Measurements from ENCODE around the gene TACO1.

TACO1 gene

DNA sequence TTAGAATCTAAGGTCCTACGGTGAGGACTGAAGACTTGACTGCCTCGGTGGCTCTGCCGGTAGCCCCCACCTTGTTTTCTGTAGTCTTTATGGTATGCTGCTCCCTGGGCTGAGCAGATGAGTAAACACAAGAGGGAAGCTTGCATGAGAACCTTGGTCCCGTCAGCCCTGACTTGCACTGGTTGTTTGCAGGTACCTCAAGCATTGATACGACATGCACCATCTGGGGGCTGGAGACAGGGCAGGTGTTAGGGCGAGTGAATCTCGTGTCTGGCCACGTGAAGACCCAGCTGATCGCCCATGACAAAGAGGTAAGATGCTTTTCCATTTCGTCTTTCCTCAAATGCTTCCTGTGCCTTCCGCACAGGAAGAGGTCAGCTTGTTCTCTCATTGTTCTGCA is 21.1 kb upstream of the TACO1 start:
- TF ChIP-seq, protein P1, sequence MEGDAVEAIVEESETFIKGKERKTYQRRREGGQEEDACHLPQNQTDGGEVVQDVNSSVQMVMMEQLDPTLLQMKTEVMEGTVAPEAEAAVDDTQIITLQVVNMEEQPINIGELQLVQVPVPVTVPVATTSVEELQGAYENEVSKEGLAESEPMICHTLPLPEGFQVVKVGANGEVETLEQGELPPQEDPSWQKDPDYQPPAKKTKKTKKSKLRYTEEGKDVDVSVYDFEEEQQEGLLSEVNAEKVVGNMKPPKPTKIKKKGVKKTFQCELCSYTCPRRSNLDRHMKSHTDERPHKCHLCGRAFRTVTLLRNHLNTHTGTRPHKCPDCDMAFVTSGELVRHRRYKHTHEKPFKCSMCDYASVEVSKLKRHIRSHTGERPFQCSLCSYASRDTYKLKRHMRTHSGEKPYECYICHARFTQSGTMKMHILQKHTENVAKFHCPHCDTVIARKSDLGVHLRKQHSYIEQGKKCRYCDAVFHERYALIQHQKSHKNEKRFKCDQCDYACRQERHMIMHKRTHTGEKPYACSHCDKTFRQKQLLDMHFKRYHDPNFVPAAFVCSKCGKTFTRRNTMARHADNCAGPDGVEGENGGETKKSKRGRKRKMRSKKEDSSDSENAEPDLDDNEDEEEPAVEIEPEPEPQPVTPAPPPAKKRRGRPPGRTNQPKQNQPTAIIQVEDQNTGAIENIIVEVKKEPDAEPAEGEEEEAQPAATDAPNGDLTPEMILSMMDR (IDR thresholded peaks at IDR 0.05; ENCODE audit: insufficient read depth, missing control alignments) = no peak
- FAIRE-seq (no peak), DNase-seq (ENCODE audit: insufficient read length, low spot score) (no peak)

DNA sequence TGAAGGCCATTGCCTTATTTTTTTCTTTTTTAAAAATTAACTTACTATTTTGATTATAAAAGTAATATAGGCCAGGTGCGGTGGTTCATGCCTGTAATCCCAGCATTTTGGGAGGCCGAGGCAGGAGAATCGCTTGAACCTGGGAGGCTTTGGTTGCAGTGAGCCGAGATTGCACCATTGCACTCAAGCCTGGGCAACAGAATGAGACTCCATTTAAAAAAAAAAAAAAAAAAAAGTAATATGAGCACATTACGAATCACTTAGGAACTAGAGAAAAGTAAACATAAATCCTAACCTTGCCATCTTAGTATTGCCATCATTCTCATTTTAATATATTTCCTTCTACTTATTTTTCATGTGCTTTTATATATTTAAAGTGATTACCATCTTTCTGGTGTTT is 12.9 kb upstream of the TACO1 start:
- FAIRE-seq (no peak), DNase-seq (ENCODE audit: insufficient read length, low spot score) (no peak)
- TF ChIP-seq, protein P1 (IDR thresholded peaks at IDR 0.05; ENCODE audit: insufficient read depth, missing control alignments) = no peak

DNA sequence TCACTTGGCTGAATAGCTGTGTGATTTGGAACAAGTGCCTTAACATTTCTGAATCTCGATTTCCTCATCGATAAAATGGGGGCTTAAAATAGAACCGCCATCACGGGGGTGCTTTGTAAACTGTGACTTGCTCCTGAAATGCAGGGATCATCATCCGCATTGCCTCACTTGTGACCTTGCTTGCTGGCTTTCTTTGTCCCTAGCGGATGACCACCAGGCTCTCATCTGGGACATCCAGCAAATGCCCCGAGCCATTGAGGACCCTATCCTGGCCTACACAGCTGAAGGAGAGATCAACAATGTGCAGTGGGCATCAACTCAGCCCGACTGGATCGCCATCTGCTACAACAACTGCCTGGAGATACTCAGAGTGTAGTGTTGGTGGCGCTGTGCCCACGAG is 11.9 kb upstream of the TACO1 start:
- FAIRE-seq (no peak), DNase-seq (ENCODE audit: insufficient read length, low spot score) (no peak)
- TF ChIP-seq, protein P1 (IDR thresholded peaks at IDR 0.05; ENCODE audit: insufficient read depth, missing control alignments) = no peak

DNA sequence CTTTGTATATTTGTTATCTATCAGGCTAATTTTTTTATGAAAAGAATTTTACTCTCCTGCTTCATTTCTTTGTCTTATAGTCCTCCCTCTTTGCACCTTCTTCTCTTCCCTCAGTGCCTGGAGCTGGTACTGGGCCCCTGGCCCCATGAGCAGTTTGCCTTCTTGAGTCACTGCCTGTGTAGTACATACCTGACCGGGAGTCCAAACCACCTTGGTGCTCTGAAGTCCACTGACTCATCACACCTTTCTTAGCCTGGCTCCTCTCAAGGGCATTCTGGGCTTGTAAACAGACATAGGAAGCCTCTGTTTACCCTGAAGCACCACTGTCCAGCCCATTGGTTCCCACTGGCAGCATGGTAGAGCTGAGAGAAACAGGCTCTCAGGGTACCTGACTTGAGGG is 11.0 kb upstream of the TACO1 start:
- FAIRE-seq (no peak), DNase-seq (ENCODE audit: insufficient read length, low spot score) (no peak)
- TF ChIP-seq, protein P1 (IDR thresholded peaks at IDR 0.05; ENCODE audit: insufficient read depth, missing control alignments) = no peak

DNA sequence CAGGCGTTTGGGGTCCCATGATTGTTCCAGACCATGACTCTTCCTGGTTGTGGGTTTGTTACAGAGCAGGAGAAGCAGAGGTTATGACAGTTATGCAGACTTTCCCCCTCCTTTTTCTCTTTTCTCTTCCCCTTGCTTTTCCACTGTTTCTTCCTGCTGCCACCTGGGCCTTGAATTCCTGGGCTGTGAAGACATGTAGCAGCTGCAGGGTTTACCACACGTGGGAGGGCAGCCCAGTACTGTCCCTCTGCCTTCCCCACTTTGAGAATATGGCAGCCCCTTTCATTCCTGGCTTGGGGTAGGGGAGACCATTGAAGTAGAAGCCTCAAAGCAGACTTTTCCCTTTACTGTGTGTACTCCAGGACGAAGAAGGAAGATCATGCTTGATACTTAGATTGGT is 7.9 kb upstream of the TACO1 start:
- DNase-seq (ENCODE audit: insufficient read length, low spot score) = no peak

DNA sequence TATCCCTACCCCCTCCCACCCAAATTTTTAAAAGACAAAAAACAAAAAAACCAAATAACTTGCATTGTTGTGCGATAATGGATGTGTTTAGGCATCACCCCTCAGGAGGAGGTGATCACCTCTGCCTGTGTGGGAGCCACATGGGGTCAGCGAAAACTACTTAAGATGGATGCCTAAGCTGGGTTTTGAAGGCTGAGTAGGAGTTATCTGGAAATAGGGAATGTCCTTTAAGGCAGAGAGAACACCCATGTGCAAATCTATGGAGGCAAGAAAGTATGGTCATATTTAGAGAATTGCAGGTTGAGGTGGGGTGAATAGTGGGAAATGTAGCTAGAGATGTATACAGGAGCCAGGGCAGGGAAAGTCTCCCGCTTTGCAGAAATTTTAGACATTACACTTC is 5.6 kb upstream of the TACO1 start:
- FAIRE-seq = no peak
- no peak for DNase-seq (ENCODE audit: insufficient read length, low spot score)
- TF ChIP-seq, protein P1 (IDR thresholded peaks at IDR 0.05; ENCODE audit: insufficient read depth, missing control alignments) = no peak

More for the DNA sequence above, 7.9 kb upstream of the TACO1 start:
- TF ChIP-seq, protein P1 (IDR thresholded peaks at IDR 0.05; ENCODE audit: insufficient read depth, missing control alignments) = no peak
- no peak for FAIRE-seq

DNA sequence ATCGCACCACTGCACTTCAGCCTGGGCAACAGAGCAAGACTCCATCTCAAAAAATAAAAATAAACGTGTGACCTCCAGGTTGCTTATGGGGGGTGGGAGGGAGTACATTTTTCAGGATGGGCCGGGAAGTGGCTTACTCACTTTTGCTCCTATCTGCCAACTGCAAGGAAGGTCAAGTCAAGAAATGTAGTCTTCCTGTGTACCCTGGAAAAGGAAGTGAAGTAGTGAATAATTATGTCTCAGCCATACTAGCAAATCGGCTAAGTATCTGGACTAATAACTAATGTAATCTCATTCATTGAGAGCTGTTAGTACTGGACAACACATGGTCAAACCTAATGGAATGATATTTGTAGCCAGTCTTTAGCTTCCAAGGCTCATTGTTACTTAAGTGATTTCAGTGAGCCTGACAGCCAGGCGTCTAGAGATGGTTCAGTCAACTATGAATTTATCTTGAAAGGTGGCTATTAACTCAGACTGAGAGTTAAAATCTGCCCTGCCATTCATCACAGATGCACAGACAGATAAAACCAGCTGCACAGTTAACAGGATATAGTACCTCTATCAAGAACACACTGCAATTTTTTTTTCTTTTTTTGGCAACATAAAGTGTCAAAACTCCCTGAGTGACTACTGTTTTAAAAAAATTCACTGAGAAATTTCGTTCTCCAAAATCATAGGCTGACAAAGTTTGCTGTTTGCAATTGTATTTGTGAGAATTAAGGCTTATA is 3.7 kb upstream of the TACO1 start:
- TF ChIP-seq, protein P1 (IDR thresholded peaks at IDR 0.05; ENCODE audit: insufficient read depth, missing control alignments) = no peak
- DNase-seq (ENCODE audit: insufficient read length, low spot score) = no peak
- no peak for FAIRE-seq
